ENCODE results near the gene CLDN1. TPM values are rescaled to one million over a fixed set of nuclear protein-coding genes. Genes with fewer than 3 reads are reported as not detected.

Gene CLDN1
- total RNA-seq, 4 donors from 2014 or later: 0.92 to 1.2 (median 0.99) TPM; not detected in 1

- no peak overlapping the region for H3K4me3 ChIP-seq
- H3K27ac ChIP-seq (replicated peaks in 1 of 4): no peak overlapping the region
- no peaks in the 10 kb centered on the region for H3K36me3 ChIP-seq
- TF ChIP-seq CTCF (IDR thresholded peaks at IDR 0.05): no peak
- DNase-seq (ENCODE audit: extremely low spot score): no peak
- intact Hi-C loops (cut with DNase I): no loop called here
- no peaks in the 10 kb centered on the region for H3K4me1 ChIP-seq
- no peaks in the 10 kb centered on the region for H3K9me3 ChIP-seq
- no peaks in the 10 kb centered on the region for H3K27me3 ChIP-seq
Measured at GRCh38 chr3:190368881-190369280, 46.6 kb upstream of the CLDN1 start.

- no peak overlapping the region for H3K27ac ChIP-seq (replicated peaks in 1 of 4)
- intact Hi-C loops (cut with DNase I): no loop called here
- no peak for DNase-seq (ENCODE audit: extremely low spot score)
- H3K4me3 ChIP-seq: no peak overlapping the region
- H3K36me3 ChIP-seq: no peaks in the 10 kb centered on the region
- no peaks in the 10 kb centered on the region for H3K27me3 ChIP-seq
- peaks cover 0 to 3% (median 0%) of the 10 kb centered on the region in 4 donors for H3K4me1 ChIP-seq
- WGBS: 39% methylated on average over 2 of the region's 2 CpGs
- TF ChIP-seq POLR2AphosphoS5 (IDR thresholded peaks at IDR 0.05) (no peak), POLR2A (IDR thresholded peaks at IDR 0.05; ENCODE audit: low read depth) (no peak), CTCF (IDR thresholded peaks at IDR 0.05) (no peak), EP300 (IDR thresholded peaks at IDR 0.05) (no peak)
- H3K9me3 ChIP-seq: no peaks in the 10 kb centered on the region
Measured at GRCh38 chr3:190366133-190366532, 43.9 kb upstream of the CLDN1 start.

GRCh38 chr3:190362258-190362657 lies 40.0 kb upstream of the CLDN1 start:
- Histone ChIP-seq H3K4me3 (no peak overlapping the region), H3K36me3 (no peaks in the 10 kb centered on the region), H3K9me3 (no peaks in the 10 kb centered on the region), H3K27ac (replicated peaks in 1 of 4) (no peak overlapping the region), H3K4me1 (peaks cover 0 to 3% (median 0%) of the 10 kb centered on the region in 4 donors), H3K27me3 (no peaks in the 10 kb centered on the region)
- no peak for DNase-seq (ENCODE audit: extremely low spot score)
- TF ChIP-seq EP300 (IDR thresholded peaks at IDR 0.05) (no peak), POLR2A (IDR thresholded peaks at IDR 0.05; ENCODE audit: low read depth) (no peak), CTCF (IDR thresholded peaks at IDR 0.05) (no peak), POLR2AphosphoS5 (IDR thresholded peaks at IDR 0.05) (no peak)
- 78% methylated on average over 9 of the region's 9 CpGs for WGBS
- intact Hi-C loops (cut with DNase I): no loop called here

- 89% methylated on average over 1 of the region's 1 CpG for WGBS
- no peaks in the 10 kb centered on the region for H3K27me3 ChIP-seq
- no peak for TF ChIP-seq POLR2AphosphoS5 (IDR thresholded peaks at IDR 0.05)
- no peak for TF ChIP-seq EP300 (IDR thresholded peaks at IDR 0.05)
- no peak for TF ChIP-seq POLR2A (IDR thresholded peaks at IDR 0.05; ENCODE audit: low read depth)
- no peak for TF ChIP-seq CTCF (IDR thresholded peaks at IDR 0.05)
- DNase-seq (ENCODE audit: extremely low spot score): no peak
- H3K4me3 ChIP-seq: no peak overlapping the region
- intact Hi-C loops (cut with DNase I): no loop called here
- H3K4me1 ChIP-seq: peaks cover 0 to 3% (median 0%) of the 10 kb centered on the region in 4 donors
- H3K9me3 ChIP-seq: no peaks in the 10 kb centered on the region
- no peaks in the 10 kb centered on the region for H3K36me3 ChIP-seq
- no peak overlapping the region for H3K27ac ChIP-seq (replicated peaks in 1 of 4)
Measured at GRCh38 chr3:190361791-190362190, 39.5 kb upstream of the CLDN1 start.

GRCh38 chr3:190360228-190360627 lies 38.0 kb upstream of the CLDN1 start:
- no peak for DNase-seq (ENCODE audit: extremely low spot score)
- peaks cover 0 to 3% (median 0%) of the 10 kb centered on the region in 4 donors for H3K4me1 ChIP-seq
- intact Hi-C loops (cut with DNase I): no loop called here
- no peak overlapping the region for H3K4me3 ChIP-seq
- TF ChIP-seq EP300 (IDR thresholded peaks at IDR 0.05): no peak
- TF ChIP-seq CTCF (IDR thresholded peaks at IDR 0.05): no peak
- no peaks in the 10 kb centered on the region for H3K36me3 ChIP-seq
- H3K27ac ChIP-seq (replicated peaks in 1 of 4): no peak overlapping the region
- WGBS: 83% methylated on average over 2 of the region's 2 CpGs
- no peaks in the 10 kb centered on the region for H3K27me3 ChIP-seq
- H3K9me3 ChIP-seq: no peaks in the 10 kb centered on the region

All from esophagus muscularis mucosa (tissue), 4 donors.